Central memory CD8-positive, alpha-beta T cell (primary cell): Measurements from ENCODE around the gene CAV1.

ENCODE experiments used
- ATAC-seq: fragments of 150-1000 bp; cut with Tn5 transposase; replicated peaks from 2 replicates; pipeline ENCODE4 v1.10.0; 2022; ENCODE audit warnings: mild to moderate bottlenecking, moderate FRiP score, moderate number of reproducible peaks; ENCODE audit not compliant: poor library complexity, severe bottlenecking; ENCODE audit errors: extremely low read depth
- DNase-seq, 2 donors: peaks; one replicate each; pipeline ENCODE4 v3.0.0; 2021; ENCODE audit warnings: low spot score in 2 of 2
- H3K27ac Mint-ChIP-seq: one replicate; pipeline ENCODE4 v1.8.0; 2022; ENCODE audit warnings: low read depth, mild to moderate bottlenecking, moderate library complexity, mixed read lengths
- H3K27me3 Mint-ChIP-seq: one replicate; pipeline ENCODE4 v1.8.0; 2022; ENCODE audit warnings: mixed read lengths
- H3K36me3 Mint-ChIP-seq: one replicate; pipeline ENCODE4 v1.8.0; 2022; ENCODE audit warnings: mild to moderate bottlenecking, moderate library complexity, mixed read lengths; ENCODE audit not compliant: insufficient read depth
- H3K4me1 Mint-ChIP-seq: one replicate; pipeline ENCODE4 v1.8.0; 2022; ENCODE audit warnings: mixed read lengths
- H3K4me3 Mint-ChIP-seq: one replicate; pipeline ENCODE4 v1.8.0; 2022; ENCODE audit warnings: mild to moderate bottlenecking, moderate library complexity, mixed read lengths
- H3K9me3 Mint-ChIP-seq: one replicate; pipeline ENCODE4 v1.8.0; 2022; ENCODE audit warnings: mixed read lengths

Gene CAV1

GRCh38 chr7:116557066-116557585 lies 32.3 kb downstream of the CAV1 start:
- no peak for DNase-seq
- Mint-ChIP-seq H3K4me3 (no peak overlapping the region), H3K27me3 (peaks cover 61% of the 10 kb centered on the region), H3K4me1 (no peaks in the 10 kb centered on the region), H3K36me3 (no peaks in the 10 kb centered on the region), H3K9me3 (no peaks in the 10 kb centered on the region), H3K27ac (no peak overlapping the region)
- ATAC-seq, result no peak

GRCh38 chr7:116557901-116558300 lies 33.1 kb downstream of the CAV1 start:
- Mint-ChIP-seq H3K27me3 (peaks cover 69% of the 10 kb centered on the region), H3K36me3 (no peaks in the 10 kb centered on the region), H3K27ac (no peak overlapping the region), H3K4me1 (no peaks in the 10 kb centered on the region), H3K9me3 (no peaks in the 10 kb centered on the region), H3K4me3 (no peak overlapping the region)
- DNase-seq, result no peak
- no peak for ATAC-seq

- Mint-ChIP-seq H3K9me3 (no peaks in the 10 kb centered on the region), H3K4me1 (no peaks in the 10 kb centered on the region)
Measured at GRCh38 chr7:116560021-116560970, 35.5 kb downstream of the CAV1 start.

GRCh38 chr7:116561697-116562483 lies 37.1 kb downstream of the CAV1 start:
- Mint-ChIP-seq H3K27ac (no peak overlapping the region), H3K27me3 (peaks cover 65% of the 10 kb centered on the region), H3K36me3 (no peaks in the 10 kb centered on the region), H3K4me3 (no peak overlapping the region), H3K4me1 (no peaks in the 10 kb centered on the region), H3K9me3 (no peaks in the 10 kb centered on the region)
- no peak for DNase-seq
- no peak for ATAC-seq

More at GRCh38 chr7:116560021-116560970, 35.5 kb downstream of the CAV1 start:
- Mint-ChIP-seq H3K4me3 (no peak overlapping the region), H3K27ac (no peak overlapping the region), H3K36me3 (no peaks in the 10 kb centered on the region), H3K27me3 (peaks cover 66% of the 10 kb centered on the region)
- DNase-seq (no peak), ATAC-seq (no peak)

GRCh38 chr7:116562529-116563121 lies 37.8 kb downstream of the CAV1 start:
- H3K4me3 Mint-ChIP-seq, result no peak overlapping the region
- H3K9me3 Mint-ChIP-seq, result no peaks in the 10 kb centered on the region
- H3K27ac Mint-ChIP-seq, result no peak overlapping the region
- DNase-seq (no peak), ATAC-seq (no peak)
- H3K27me3 Mint-ChIP-seq, result peaks cover 61% of the 10 kb centered on the region
- H3K4me1 Mint-ChIP-seq, result no peaks in the 10 kb centered on the region
- H3K36me3 Mint-ChIP-seq, result no peaks in the 10 kb centered on the region

GRCh38 chr7:116565981-116566380 lies 41.1 kb downstream of the CAV1 start:
- H3K27me3 Mint-ChIP-seq, result peaks cover 55% of the 10 kb centered on the region
- ATAC-seq (no peak), DNase-seq (no peak)
- no peaks in the 10 kb centered on the region for H3K9me3 Mint-ChIP-seq
- no peaks in the 10 kb centered on the region for H3K36me3 Mint-ChIP-seq
- no peaks in the 10 kb centered on the region for H3K4me1 Mint-ChIP-seq
- H3K4me3 Mint-ChIP-seq, result no peak overlapping the region
- no peak overlapping the region for H3K27ac Mint-ChIP-seq

GRCh38 chr7:116566666-116567065 lies 41.8 kb downstream of the CAV1 start:
- Mint-ChIP-seq H3K4me1 (no peaks in the 10 kb centered on the region), H3K27me3 (peaks cover 54% of the 10 kb centered on the region), H3K9me3 (no peaks in the 10 kb centered on the region), H3K36me3 (no peaks in the 10 kb centered on the region), H3K27ac (no peak overlapping the region), H3K4me3 (no peak overlapping the region)
- ATAC-seq, result no peak
- no peak for DNase-seq

GRCh38 chr7:116569737-116570136 lies 44.9 kb downstream of the CAV1 start:
- Mint-ChIP-seq H3K4me3 (no peak overlapping the region), H3K27ac (no peak overlapping the region), H3K9me3 (no peaks in the 10 kb centered on the region), H3K4me1 (no peaks in the 10 kb centered on the region), H3K27me3 (peaks cover 31% of the 10 kb centered on the region), H3K36me3 (no peaks in the 10 kb centered on the region)
- ATAC-seq (no peak), DNase-seq (no peak)

- Mint-ChIP-seq H3K4me3 (no peak overlapping the region), H3K27ac (no peak overlapping the region), H3K9me3 (no peaks in the 10 kb centered on the region), H3K4me1 (no peaks in the 10 kb centered on the region), H3K27me3 (peaks cover 25% of the 10 kb centered on the region), H3K36me3 (no peaks in the 10 kb centered on the region)
- ATAC-seq, result no peak
- DNase-seq, result no peak
Measured at GRCh38 chr7:116570306-116570705, 45.5 kb downstream of the CAV1 start.

GRCh38 chr7:116571037-116571436 lies 46.2 kb downstream of the CAV1 start:
- H3K4me1 Mint-ChIP-seq, result no peaks in the 10 kb centered on the region
- no peaks in the 10 kb centered on the region for H3K36me3 Mint-ChIP-seq
- DNase-seq, result no peak
- ATAC-seq, result no peak
- no peaks in the 10 kb centered on the region for H3K9me3 Mint-ChIP-seq
- no peak overlapping the region for H3K4me3 Mint-ChIP-seq
- H3K27ac Mint-ChIP-seq, result no peak overlapping the region
- peaks cover 24% of the 10 kb centered on the region for H3K27me3 Mint-ChIP-seq

GRCh38 chr7:116571552-116571951 lies 46.7 kb downstream of the CAV1 start:
- H3K36me3 Mint-ChIP-seq, result no peaks in the 10 kb centered on the region
- no peak overlapping the region for H3K4me3 Mint-ChIP-seq
- no peak overlapping the region for H3K27ac Mint-ChIP-seq
- no peaks in the 10 kb centered on the region for H3K4me1 Mint-ChIP-seq
- H3K27me3 Mint-ChIP-seq, result peaks cover 24% of the 10 kb centered on the region
- ATAC-seq, result no peak
- H3K9me3 Mint-ChIP-seq, result no peaks in the 10 kb centered on the region
- no peak for DNase-seq

GRCh38 chr7:116572036-116572435 lies 47.2 kb downstream of the CAV1 start:
- DNase-seq, result no peak
- Mint-ChIP-seq H3K27ac (no peak overlapping the region), H3K4me1 (no peaks in the 10 kb centered on the region), H3K9me3 (no peaks in the 10 kb centered on the region), H3K36me3 (no peaks in the 10 kb centered on the region), H3K27me3 (peaks cover 24% of the 10 kb centered on the region), H3K4me3 (no peak overlapping the region)
- no peak for ATAC-seq
